Measurements from ENCODE around the gene CREG2.

DNA sequence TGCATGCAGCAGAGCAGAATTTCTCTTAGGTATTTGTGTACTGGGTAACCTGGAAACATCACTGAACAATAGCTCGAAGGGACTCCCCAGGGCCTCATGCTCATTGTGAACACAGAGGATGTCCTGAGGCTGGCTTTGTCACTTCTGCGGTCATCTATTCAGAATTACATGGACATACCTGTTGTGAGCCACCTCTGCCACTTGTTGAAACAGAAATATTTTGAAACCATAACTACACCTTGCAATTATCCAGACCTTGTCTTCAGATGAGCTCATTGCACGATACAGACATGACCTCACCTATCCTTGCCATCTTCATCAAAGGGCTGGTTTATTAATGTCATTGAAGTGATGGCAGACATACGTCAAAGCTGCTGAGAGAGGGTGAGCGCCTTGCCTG lies 23.4 kb upstream of the CREG2 start:
- no peak for TF ChIP-seq CTCF (IDR thresholded peaks at IDR 0.05)
- no peak for TF ChIP-seq POLR2A (IDR thresholded peaks at IDR 0.05)

Measured in esophagus squamous epithelium (tissue), 4 donors.